Astrocyte (in vitro differentiated cells and primary cell): Measurements from ENCODE around the gene RAPGEF4.

Experiments
- EZH2 ChIP-seq: IDR thresholded peaks from 2 replicates; pipeline ENCODE4 v1.6.1; 2012; ENCODE audit warnings: mild to moderate bottlenecking, low read length, inconsistent platforms; ENCODE audit not compliant: insufficient read depth
- TF ChIP-seq, protein P1 (sequence below): IDR thresholded peaks from 2 replicates; pipeline ENCODE4 v1.5.1; 2011; ENCODE audit warnings: low read depth, mild to moderate bottlenecking, inconsistent platforms, low read length, moderate library complexity; ENCODE audit not compliant: insufficient read depth

DNA sequence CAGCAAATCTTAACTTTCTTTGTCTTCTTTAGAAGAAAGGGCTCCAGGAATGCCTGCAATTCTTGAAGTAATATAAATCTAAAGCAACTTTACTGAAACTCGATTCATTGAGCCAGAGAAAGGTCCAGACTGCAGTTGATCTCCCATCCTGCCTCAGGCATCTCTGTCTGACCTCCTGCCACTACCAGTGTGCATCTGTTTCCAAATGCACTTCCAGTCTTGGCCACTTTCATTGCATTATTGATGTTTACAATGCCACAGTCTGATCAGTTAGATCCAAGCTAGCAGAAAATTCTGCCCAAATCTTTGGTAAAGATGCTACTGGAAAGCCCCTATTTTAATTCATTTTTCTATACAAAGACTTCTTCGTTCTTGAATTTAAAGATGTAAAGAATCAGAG is 158.0 kb downstream of the RAPGEF4 start:
- TF ChIP-seq, protein P1, sequence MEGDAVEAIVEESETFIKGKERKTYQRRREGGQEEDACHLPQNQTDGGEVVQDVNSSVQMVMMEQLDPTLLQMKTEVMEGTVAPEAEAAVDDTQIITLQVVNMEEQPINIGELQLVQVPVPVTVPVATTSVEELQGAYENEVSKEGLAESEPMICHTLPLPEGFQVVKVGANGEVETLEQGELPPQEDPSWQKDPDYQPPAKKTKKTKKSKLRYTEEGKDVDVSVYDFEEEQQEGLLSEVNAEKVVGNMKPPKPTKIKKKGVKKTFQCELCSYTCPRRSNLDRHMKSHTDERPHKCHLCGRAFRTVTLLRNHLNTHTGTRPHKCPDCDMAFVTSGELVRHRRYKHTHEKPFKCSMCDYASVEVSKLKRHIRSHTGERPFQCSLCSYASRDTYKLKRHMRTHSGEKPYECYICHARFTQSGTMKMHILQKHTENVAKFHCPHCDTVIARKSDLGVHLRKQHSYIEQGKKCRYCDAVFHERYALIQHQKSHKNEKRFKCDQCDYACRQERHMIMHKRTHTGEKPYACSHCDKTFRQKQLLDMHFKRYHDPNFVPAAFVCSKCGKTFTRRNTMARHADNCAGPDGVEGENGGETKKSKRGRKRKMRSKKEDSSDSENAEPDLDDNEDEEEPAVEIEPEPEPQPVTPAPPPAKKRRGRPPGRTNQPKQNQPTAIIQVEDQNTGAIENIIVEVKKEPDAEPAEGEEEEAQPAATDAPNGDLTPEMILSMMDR = no peak
- no peak for TF ChIP-seq EZH2
